Activated T-cell treated with anti-CD3 and anti-CD28 coated beads, Interleukin-2, amount 50 U/mL, for 24 hours (primary cell): ENCODE data around the gene ATXN1.
A peak's percentile ranks its signal among the peaks of the same experiment; 100 is the strongest.

Experiments used
- DNase-seq: peaks from one replicate; pipeline ENCODE4 v3.0.0-alpha.2; 2020
- H3K27ac Mint-ChIP-seq: 2 replicates; pipeline ENCODE4 v1.8.0; 2020; ENCODE audit warnings: mild to moderate bottlenecking, mixed read lengths
- H3K27me3 Mint-ChIP-seq: 2 replicates; pipeline ENCODE4 v1.8.0; 2020; ENCODE audit warnings: mixed read lengths
- H3K36me3 Mint-ChIP-seq: 2 replicates; pipeline ENCODE4 v1.8.0; 2020; ENCODE audit warnings: low read depth, mixed read lengths
- H3K4me1 Mint-ChIP-seq: 2 replicates; pipeline ENCODE4 v1.8.0; 2020; ENCODE audit warnings: low read depth, mixed read lengths
- H3K4me3 Mint-ChIP-seq: 2 replicates; pipeline ENCODE4 v1.8.0; 2020; ENCODE audit warnings: mild to moderate bottlenecking, moderate library complexity, mixed read lengths
- H3K9me3 Mint-ChIP-seq: 2 replicates; pipeline ENCODE4 v1.8.0; 2020; ENCODE audit warnings: mixed read lengths

Gene ATXN1

GRCh38 chr6:16684896-16685554 lies 76.2 kb downstream of the ATXN1 start:
- peaks cover 91% of the 10 kb centered on the region for H3K4me1 Mint-ChIP-seq
- DNase-seq: peak; percentile 83
- H3K27ac Mint-ChIP-seq: peak overlapping the region; percentile 95
- H3K9me3 Mint-ChIP-seq: no peaks in the 10 kb centered on the region
- no peaks in the 10 kb centered on the region for H3K27me3 Mint-ChIP-seq
- H3K36me3 Mint-ChIP-seq: peaks cover 30% of the 10 kb centered on the region
- H3K4me3 Mint-ChIP-seq: peak overlapping the region; percentile 61

GRCh38 chr6:16684195-16684689 lies 77.0 kb downstream of the ATXN1 start:
- DNase-seq: no peak
- peaks cover 30% of the 10 kb centered on the region for H3K36me3 Mint-ChIP-seq
- no peaks in the 10 kb centered on the region for H3K27me3 Mint-ChIP-seq
- peaks cover 88% of the 10 kb centered on the region for H3K4me1 Mint-ChIP-seq
- H3K27ac Mint-ChIP-seq: peak overlapping the region; percentile 67
- no peak overlapping the region for H3K4me3 Mint-ChIP-seq
- no peaks in the 10 kb centered on the region for H3K9me3 Mint-ChIP-seq

- H3K27me3 Mint-ChIP-seq: no peaks in the 10 kb centered on the region
- peak overlapping the region; percentile 67 for H3K27ac Mint-ChIP-seq
- peaks cover 82% of the 10 kb centered on the region for H3K4me1 Mint-ChIP-seq
- H3K4me3 Mint-ChIP-seq: no peak overlapping the region
- no peaks in the 10 kb centered on the region for H3K9me3 Mint-ChIP-seq
- no peak for DNase-seq
- H3K36me3 Mint-ChIP-seq: peaks cover 27% of the 10 kb centered on the region
Measured at GRCh38 chr6:16683641-16684194, 77.5 kb downstream of the ATXN1 start.

- H3K36me3 Mint-ChIP-seq: peaks cover 27% of the 10 kb centered on the region
- H3K9me3 Mint-ChIP-seq: no peaks in the 10 kb centered on the region
- no peak for DNase-seq
- peak overlapping the region; percentile 31 for H3K27ac Mint-ChIP-seq
- H3K27me3 Mint-ChIP-seq: no peaks in the 10 kb centered on the region
- no peak overlapping the region for H3K4me3 Mint-ChIP-seq
- peaks cover 76% of the 10 kb centered on the region for H3K4me1 Mint-ChIP-seq
Measured at GRCh38 chr6:16681260-16681873, 79.9 kb downstream of the ATXN1 start.

- Mint-ChIP-seq H3K27me3 (no peaks in the 10 kb centered on the region), H3K36me3 (peaks cover 32% of the 10 kb centered on the region), H3K27ac (no peak overlapping the region), H3K4me3 (no peak overlapping the region), H3K4me1 (peaks cover 69% of the 10 kb centered on the region), H3K9me3 (no peaks in the 10 kb centered on the region)
- DNase-seq: no peak
Measured at GRCh38 chr6:16679050-16679449, 82.2 kb downstream of the ATXN1 start.

DNA sequence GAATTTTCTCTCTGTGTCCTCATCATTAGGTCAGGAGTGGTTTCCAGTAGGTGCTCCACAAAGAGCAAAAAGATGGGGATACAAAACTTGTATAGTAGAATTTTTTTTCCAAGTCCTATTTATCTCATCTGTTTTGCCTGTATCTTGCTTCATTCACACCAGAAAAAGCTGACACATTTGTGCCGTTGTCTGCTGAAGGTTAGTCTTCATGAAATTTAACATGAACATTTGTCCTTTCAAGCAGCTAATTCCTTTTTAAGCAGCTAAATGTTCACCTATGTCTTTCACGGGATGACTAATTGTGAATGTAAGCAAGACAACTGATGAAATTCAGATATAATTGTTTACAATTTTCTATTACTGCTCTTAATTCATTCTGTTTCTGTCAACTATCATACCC lies 83.8 kb downstream of the ATXN1 start:
- Mint-ChIP-seq H3K9me3 (no peaks in the 10 kb centered on the region), H3K27ac (no peak overlapping the region), H3K4me3 (no peak overlapping the region), H3K27me3 (no peaks in the 10 kb centered on the region), H3K36me3 (peaks cover 20% of the 10 kb centered on the region), H3K4me1 (peaks cover 66% of the 10 kb centered on the region)
- no peak for DNase-seq

GRCh38 chr6:16676978-16677377 lies 84.3 kb downstream of the ATXN1 start:
- no peaks in the 10 kb centered on the region for H3K9me3 Mint-ChIP-seq
- no peak overlapping the region for H3K4me3 Mint-ChIP-seq
- peaks cover 67% of the 10 kb centered on the region for H3K4me1 Mint-ChIP-seq
- DNase-seq: no peak
- peaks cover 18% of the 10 kb centered on the region for H3K36me3 Mint-ChIP-seq
- peak overlapping the region; percentile 56 for H3K27ac Mint-ChIP-seq
- H3K27me3 Mint-ChIP-seq: no peaks in the 10 kb centered on the region

GRCh38 chr6:16676376-16676775 lies 84.9 kb downstream of the ATXN1 start:
- Mint-ChIP-seq H3K4me1 (peaks cover 67% of the 10 kb centered on the region), H3K9me3 (no peaks in the 10 kb centered on the region), H3K27ac (peak overlapping the region; percentile 56), H3K27me3 (no peaks in the 10 kb centered on the region), H3K4me3 (no peak overlapping the region), H3K36me3 (peaks cover 14% of the 10 kb centered on the region)
- no peak for DNase-seq

DNA sequence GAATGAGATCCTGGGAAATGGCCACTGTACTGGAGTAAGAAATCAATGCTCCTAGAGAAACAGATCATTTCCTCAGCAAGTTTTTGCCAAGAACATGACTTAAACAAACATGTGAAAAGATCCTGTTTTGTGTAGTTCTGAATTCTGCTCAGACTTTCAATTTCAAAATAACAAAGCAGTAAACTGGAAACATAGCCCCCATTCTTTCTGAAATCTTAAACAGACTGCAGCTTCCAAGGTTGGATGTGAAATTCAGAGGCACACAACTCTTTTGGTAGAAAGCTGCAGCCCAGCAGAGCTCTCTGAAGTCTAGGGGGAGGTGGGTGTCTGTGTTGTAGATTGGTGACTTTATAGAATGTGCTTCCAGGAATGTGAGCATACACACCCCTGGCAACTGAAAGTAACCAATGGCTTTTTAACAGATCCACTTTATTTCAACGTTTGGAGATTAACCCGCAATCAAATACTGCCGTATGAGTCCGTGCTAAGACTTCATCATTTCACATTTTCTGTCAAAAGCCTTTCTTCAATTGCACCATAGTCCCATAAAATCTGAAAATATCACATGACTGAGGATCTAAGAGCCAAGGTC lies 86.4 kb downstream of the ATXN1 start:
- Mint-ChIP-seq H3K36me3 (peaks cover 14% of the 10 kb centered on the region), H3K27me3 (no peaks in the 10 kb centered on the region), H3K9me3 (no peaks in the 10 kb centered on the region), H3K4me3 (no peak overlapping the region), H3K27ac (peak overlapping the region; percentile 59), H3K4me1 (peaks cover 70% of the 10 kb centered on the region)
- DNase-seq: no peak

GRCh38 chr6:16673011-16673797 lies 88.1 kb downstream of the ATXN1 start:
- Mint-ChIP-seq H3K4me1 (peaks cover 83% of the 10 kb centered on the region), H3K27me3 (no peaks in the 10 kb centered on the region), H3K4me3 (no peak overlapping the region), H3K36me3 (peaks cover 14% of the 10 kb centered on the region), H3K9me3 (peaks cover 3% of the 10 kb centered on the region), H3K27ac (peak overlapping the region; percentile 30)
- DNase-seq: no peak

DNA sequence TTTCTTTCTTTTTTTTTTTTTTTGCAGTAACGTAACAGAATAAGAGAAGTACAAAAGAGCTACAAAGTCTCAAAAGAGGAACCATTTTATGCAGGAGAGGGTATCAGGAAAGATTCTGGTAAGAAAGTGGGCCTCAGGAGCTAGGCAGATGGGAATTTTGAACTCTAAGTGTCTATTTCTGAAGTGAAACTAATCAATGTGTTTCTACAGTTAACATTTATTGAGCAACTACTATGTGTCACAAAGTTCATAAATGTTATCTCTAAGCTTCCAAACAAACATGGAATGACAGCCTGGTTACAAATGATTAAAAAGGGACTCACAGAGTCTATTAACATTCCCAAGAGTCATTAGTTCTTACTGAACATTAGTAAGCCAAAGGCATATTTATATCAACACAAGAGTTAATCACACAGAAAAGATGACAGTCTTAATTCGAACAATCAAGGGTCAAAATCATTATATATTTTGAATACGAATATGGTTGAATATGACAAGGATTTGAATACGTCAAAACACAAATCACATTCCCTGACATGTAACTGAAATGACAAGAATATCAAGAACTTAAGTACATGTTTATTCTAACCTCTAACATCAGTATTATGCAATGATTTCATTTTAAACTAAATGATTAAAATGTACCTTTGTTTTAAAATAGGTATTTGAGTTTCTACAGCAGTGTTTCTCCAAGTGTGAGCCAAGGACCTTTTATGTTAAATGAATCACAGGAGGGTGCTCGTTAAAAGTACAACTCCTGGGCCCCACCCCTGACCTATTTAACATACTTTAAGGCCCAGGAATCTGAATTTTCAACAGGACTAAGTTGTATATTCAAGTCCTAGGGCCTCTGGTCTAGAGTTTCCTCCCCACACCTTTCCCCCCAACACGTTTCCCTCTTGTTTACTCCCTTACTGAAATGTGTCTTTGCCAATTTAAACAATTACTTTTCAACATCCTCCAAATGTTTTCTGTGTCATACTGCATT lies 89.7 kb downstream of the ATXN1 start:
- no peaks in the 10 kb centered on the region for H3K27me3 Mint-ChIP-seq
- peak overlapping the region; percentile 94 for H3K27ac Mint-ChIP-seq
- peaks cover 22% of the 10 kb centered on the region for H3K36me3 Mint-ChIP-seq
- H3K4me1 Mint-ChIP-seq: peaks cover 80% of the 10 kb centered on the region
- H3K9me3 Mint-ChIP-seq: peaks cover 3% of the 10 kb centered on the region
- DNase-seq: no peak
- peak overlapping the region; percentile 26 for H3K4me3 Mint-ChIP-seq

DNA sequence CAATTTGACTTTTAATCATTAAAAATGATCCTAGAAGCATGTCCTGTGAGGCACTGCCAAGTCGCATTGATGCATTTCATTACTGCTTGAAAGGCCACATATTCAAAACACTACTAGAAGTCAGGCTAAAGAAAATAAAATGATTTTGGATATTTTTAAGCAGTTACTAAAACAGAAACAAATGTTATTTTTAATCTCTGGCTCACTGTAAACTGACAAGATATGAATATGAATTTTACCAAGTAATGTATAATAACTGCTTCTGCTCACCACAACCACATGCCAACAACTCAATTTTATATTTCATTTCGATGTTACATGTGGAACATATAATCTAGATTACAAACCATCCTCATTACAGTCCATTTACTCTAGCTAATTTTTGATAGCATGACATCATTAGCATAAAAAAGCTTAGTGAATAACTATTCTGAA lies 90.6 kb downstream of the ATXN1 start:
- no peak for DNase-seq
- peak overlapping the region; percentile 53 for H3K4me3 Mint-ChIP-seq
- peaks cover 27% of the 10 kb centered on the region for H3K36me3 Mint-ChIP-seq
- H3K27me3 Mint-ChIP-seq: no peaks in the 10 kb centered on the region
- H3K27ac Mint-ChIP-seq: peak overlapping the region; percentile 94
- H3K4me1 Mint-ChIP-seq: peaks cover 79% of the 10 kb centered on the region
- H3K9me3 Mint-ChIP-seq: peaks cover 3% of the 10 kb centered on the region

GRCh38 chr6:16670183-16670582 lies 91.1 kb downstream of the ATXN1 start:
- peaks cover 78% of the 10 kb centered on the region for H3K4me1 Mint-ChIP-seq
- H3K27me3 Mint-ChIP-seq: no peaks in the 10 kb centered on the region
- H3K36me3 Mint-ChIP-seq: peaks cover 26% of the 10 kb centered on the region
- H3K9me3 Mint-ChIP-seq: peaks cover 3% of the 10 kb centered on the region
- peak overlapping the region; percentile 94 for H3K27ac Mint-ChIP-seq
- peak overlapping the region; percentile 53 for H3K4me3 Mint-ChIP-seq
- DNase-seq: no peak
